Kidney epithelial cell (primary cell): ENCODE measurements around the gene PLAGL2. TPM values are rescaled to one million over a fixed set of nuclear protein-coding genes. Genes with fewer than 3 reads are reported as not detected.
A peak's percentile ranks its signal among the peaks of the same experiment; 100 is the strongest.
"Not testable (repeated sequence)": the region's sequence is repeated elsewhere in the genome, so short reads cannot be mapped to it uniquely, and the experiment has no call there.

Experiments
- DNase-seq: peaks from one replicate; pipeline ENCODE4 v3.0.0-alpha.2; 2010; ENCODE audit warnings: low read depth
- H3K27me3 ChIP-seq: 2 replicates; pipeline ENCODE4 v1.6.0; 2011; ENCODE audit warnings: low read length; ENCODE audit not compliant: control insufficient read depth, insufficient read depth
- H3K36me3 ChIP-seq: 2 replicates; pipeline ENCODE4 v1.5.1; 2011; ENCODE audit warnings: low read length; ENCODE audit not compliant: control insufficient read depth, insufficient read depth
- H3K4me3 ChIP-seq: 2 replicates; pipeline ENCODE4 v1.5.1; 2011; ENCODE audit warnings: low read depth, mild to moderate bottlenecking, control low read depth, low read length
- CTCF ChIP-seq: IDR thresholded peaks from 2 replicates; pipeline ENCODE4 v1.5.1; 2011; ENCODE audit warnings: mild to moderate bottlenecking, moderate library complexity, low read length, control low read depth, inconsistent platforms; ENCODE audit not compliant: insufficient read depth, poor library complexity, severe bottlenecking
- total RNA-seq: library from RNA; depleted of rRNA; stranded (reverse); fragments of >200 nt; gene quantifications from 2 replicates; pipeline ENCODE4 v1.2.3, GENCODE V29; 2015

The PLAGL2 gene
- total RNA-seq, result 13.5 and 16.6 TPM in 2 replicates

GRCh38 chr20:32207626-32208498, at the start of gene PLAGL2, which contains the start of gene POFUT1:
Gene PLAGL2 (minus strand): TSS chr20:32207743. CDS start chr20:32202178, 5,565 bp downstream.
Gene POFUT1 (plus strand): TSS chr20:32207880. CDS start chr20:32207942, 62 bp downstream.
- H3K36me3 ChIP-seq, result peaks cover 3% of the 10 kb centered on the region
- DNase-seq, result no peak
- H3K27me3 ChIP-seq, result no peaks in the 10 kb centered on the region
- TF ChIP-seq CTCF, result no peak
- H3K4me3 ChIP-seq, result peak within 1 kb of the TSS; percentile 100

- no peak for TF ChIP-seq CTCF
- no peak overlapping the region for H3K4me3 ChIP-seq
- no peaks in the 10 kb centered on the region for H3K36me3 ChIP-seq
- H3K27me3 ChIP-seq, result no peaks in the 10 kb centered on the region
- no peak for DNase-seq
Observed at GRCh38 chr20:32252189-32252588, 44.6 kb upstream of the PLAGL2 start.

- no peak for DNase-seq
- Histone ChIP-seq H3K36me3 (no peaks in the 10 kb centered on the region), H3K27me3 (no peaks in the 10 kb centered on the region), H3K4me3 (no peak overlapping the region)
- no peak for TF ChIP-seq CTCF
Observed at GRCh38 chr20:32251470-32251869, 43.9 kb upstream of the PLAGL2 start.

GRCh38 chr20:32249030-32249738, 41.6 kb upstream of the PLAGL2 start:
- DNase-seq, result no peak
- no peak overlapping the region for H3K4me3 ChIP-seq
- no peaks in the 10 kb centered on the region for H3K36me3 ChIP-seq
- no peaks in the 10 kb centered on the region for H3K27me3 ChIP-seq
- TF ChIP-seq CTCF, result no peak

GRCh38 chr20:32248043-32248442, 40.5 kb upstream of the PLAGL2 start:
- no peak for TF ChIP-seq CTCF
- no peak overlapping the region for H3K4me3 ChIP-seq
- no peaks in the 10 kb centered on the region for H3K36me3 ChIP-seq
- H3K27me3 ChIP-seq, result no peaks in the 10 kb centered on the region
- no peak for DNase-seq

GRCh38 chr20:32246208-32246607, 38.7 kb upstream of the PLAGL2 start:
- DNase-seq, H3K36me3 ChIP-seq, H3K27me3 ChIP-seq, H3K4me3 ChIP-seq: not testable (repeated sequence)
